Lung microvascular endothelial cell (primary cell): ENCODE measurements around the gene PLD2. TPM values are rescaled to one million over a fixed set of nuclear protein-coding genes. Genes with fewer than 3 reads are reported as not detected.
A peak's percentile ranks its signal among the peaks of the same experiment; 100 is the strongest.

Source experiments
- DNase-seq, 2 donors: peaks; one replicate each; pipeline versions ENCODE4 v3.0.0 to v3.0.0-alpha.2; 2010; ENCODE audit warnings: low read depth in 2 of 2
- total RNA-seq: library from RNA; depleted of rRNA; stranded (reverse); fragments of >200 nt; gene quantifications from 2 replicates; pipeline ENCODE4 v1.2.1, GENCODE V29; 2014

PLD2 gene
- total RNA-seq, 1 donor from 2014 or later: 23.8 TPM

- peak; percentile 95 to 97 for DNase-seq
Observed at GRCh38 chr17:4833178-4833940, 26.4 kb downstream of the PLD2 start, which contains the start of gene MINK1. TSS of gene MINK1 (plus strand) at chr17:4833340. CDS start at chr17:4833584, 244 bp downstream.

DNA sequence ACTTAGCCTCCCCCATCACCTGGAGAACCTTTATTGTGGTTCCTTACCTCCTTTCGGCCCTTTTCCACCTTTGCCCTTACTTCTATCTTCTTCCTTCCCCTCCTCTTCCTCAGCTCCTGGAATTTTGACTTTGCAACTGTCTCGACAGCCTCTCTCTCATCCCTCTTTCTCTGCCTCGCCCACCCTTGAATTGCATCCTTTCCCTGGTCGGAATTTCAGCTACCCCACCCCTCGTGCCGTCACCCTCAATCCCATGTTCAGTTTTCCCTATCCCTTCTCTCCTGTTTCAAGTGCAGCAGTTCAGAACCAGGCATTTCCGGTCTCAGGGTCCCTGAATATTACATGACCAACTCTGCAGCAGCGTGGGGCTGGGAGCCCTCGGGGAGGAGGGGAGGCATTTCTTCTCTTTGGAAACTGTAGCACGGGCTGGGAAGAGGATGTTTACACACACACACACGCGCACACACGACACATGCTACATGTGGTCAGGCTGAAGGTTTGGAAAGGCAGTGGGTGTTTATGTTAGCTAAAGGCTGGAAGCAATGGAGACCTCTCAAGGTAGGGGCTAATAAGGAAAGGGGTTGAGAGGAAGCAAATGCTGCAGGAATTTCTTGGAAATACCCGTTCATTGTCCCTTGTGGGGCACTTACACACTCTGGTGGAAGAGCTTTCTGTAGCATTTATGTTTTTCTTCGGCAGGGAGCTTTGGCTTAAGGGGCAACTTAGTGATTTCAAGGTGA is 27.2 kb downstream of the PLD2 start:
- peak; percentile 60 to 66 for DNase-seq

GRCh38 chr17:4834681-4835020 is 27.7 kb downstream of the PLD2 start:
- no peak for DNase-seq

DNA sequence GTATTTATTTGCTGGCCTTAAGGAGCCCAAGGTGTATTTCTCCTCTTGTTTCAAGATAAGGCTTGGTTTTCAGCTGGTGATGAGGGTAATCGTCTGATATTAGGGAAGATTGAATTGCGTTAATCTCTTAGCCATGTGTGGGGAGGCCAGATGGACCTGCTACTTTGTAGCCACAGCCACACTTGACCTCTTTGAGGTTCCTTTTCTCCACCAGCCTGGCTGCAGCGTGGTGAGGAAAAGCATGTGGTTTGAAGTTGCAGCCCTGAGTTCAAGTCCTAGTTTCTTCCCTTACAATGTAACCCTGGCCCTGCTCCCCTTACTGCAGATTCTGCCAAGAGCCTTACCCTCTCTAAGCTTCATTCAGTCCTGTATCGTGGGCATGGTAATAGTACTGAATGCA is 29.3 kb downstream of the PLD2 start:
- DNase-seq: no peak

DNA sequence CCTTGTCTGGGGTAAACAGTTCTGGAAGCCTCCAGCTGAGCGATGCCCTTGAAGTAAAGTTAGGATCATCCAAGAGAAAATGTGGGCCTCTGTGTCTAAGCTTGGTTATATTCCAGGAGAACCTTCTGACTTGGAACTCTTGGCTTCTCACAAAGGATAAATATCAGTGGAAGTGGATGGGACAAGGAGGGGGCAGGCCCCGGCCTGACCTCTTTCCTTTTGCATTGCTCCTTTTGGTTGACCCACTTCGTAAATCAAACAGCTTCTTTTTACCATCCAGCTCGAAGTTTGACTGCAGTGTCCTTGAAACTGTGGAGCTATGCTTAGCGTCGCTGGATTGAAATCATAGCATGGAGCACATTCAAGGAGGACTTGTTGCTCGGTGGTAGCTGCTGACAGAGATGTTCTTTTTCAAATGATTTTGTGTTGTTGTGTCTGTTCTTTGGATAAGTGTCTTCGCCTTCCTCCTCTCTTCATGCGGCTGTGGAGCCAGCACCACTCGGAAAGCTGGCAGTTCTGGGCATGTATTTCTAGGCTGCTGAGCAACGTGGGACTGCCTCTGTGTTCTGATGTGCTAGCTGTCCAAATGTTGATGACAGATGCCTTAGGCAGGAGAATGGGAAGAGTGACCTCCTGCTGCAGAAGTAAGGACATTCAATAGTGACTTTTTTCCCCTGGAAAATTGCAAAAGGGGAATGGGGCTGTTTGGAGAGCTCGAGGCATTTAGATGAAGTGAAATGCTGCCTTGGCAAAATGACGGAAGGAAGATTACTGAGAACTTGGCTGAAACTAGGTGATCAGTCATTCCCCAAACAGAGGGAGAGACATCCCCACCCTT is 30.7 kb downstream of the PLD2 start:
- no peak for DNase-seq

- no peak for DNase-seq
Observed at GRCh38 chr17:4838309-4838785, 31.4 kb downstream of the PLD2 start.

DNA sequence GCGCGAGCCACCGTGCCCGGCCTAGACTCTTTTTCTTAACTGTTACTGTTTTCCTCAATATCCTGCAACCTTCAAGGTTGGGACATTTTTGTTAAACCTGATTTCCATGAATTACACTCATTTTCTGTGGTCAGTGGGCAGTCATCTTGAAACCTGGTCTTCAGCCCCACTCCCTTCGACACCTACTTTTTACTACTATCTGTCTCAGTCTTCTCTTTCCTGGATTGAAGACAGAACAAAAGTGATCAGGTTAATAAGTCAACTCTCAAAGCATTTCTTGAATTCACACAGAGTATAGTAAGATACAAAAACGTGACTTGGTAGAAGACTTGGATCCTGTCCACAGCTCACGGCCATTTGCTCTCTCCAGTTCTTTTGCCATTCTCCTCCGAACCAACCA is 32.3 kb downstream of the PLD2 start:
- DNase-seq: no peak

- no peak for DNase-seq
Observed at GRCh38 chr17:4839965-4840892, 33.3 kb downstream of the PLD2 start.

- DNase-seq: no peak
Observed at GRCh38 chr17:4840893-4841242, 33.9 kb downstream of the PLD2 start.

GRCh38 chr17:4842376-4842775 is 35.4 kb downstream of the PLD2 start:
- DNase-seq: no peak

- no peak for DNase-seq
Observed at GRCh38 chr17:4843321-4844000, 36.5 kb downstream of the PLD2 start.

- DNase-seq: no peak
Observed at GRCh38 chr17:4845118-4845517, 38.2 kb downstream of the PLD2 start.

- DNase-seq: no peak
Observed at GRCh38 chr17:4846635-4847390, 39.9 kb downstream of the PLD2 start.

DNA sequence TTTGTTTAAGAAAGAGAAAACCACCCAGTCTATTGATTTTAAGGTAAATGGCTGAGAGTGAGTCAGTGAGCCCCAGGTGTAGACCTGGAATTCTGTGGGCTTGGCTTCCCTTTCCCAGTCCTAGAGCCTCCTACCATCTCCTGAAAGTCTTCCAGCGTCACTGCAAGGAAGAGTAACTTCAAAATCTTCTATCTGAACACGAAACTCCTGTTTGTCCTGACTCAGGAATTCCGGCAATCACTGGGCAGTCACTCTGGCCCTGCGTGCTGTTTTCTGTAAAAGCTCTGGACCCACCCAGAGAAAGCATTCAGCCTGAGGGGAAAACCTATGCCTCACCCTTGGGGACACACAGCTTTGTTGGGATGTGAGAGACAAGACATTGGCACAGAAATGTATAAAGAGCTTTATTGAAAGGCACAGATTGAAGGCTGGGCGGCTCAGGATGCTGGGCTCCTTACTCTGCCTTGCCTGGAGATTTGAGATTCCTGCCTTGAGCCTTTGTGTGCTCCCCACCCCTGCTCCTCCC is 42.1 kb downstream of the PLD2 start:
- no peak for DNase-seq

GRCh38 chr17:4850246-4850645 is 43.3 kb downstream of the PLD2 start:
- no peak for DNase-seq

DNA sequence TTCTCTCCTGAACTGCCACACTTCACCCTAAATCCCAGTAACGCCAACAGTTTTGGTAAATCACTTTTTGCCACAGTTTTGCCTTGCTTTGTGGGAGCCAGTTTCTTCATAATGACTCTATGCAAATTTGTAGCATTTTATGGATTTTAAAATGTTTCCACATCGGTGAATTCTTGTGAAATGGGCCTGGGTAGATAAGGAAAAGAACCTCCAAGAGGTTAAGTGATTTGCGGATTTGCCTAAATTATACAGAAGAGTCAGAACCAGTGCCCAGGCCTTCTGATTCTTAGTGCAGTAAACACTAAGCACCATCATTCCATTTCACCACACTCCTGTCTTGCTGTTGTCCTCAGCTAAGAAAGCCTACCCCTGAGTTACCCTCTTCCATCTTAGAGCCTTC is 44.1 kb downstream of the PLD2 start:
- DNase-seq: no peak

DNA sequence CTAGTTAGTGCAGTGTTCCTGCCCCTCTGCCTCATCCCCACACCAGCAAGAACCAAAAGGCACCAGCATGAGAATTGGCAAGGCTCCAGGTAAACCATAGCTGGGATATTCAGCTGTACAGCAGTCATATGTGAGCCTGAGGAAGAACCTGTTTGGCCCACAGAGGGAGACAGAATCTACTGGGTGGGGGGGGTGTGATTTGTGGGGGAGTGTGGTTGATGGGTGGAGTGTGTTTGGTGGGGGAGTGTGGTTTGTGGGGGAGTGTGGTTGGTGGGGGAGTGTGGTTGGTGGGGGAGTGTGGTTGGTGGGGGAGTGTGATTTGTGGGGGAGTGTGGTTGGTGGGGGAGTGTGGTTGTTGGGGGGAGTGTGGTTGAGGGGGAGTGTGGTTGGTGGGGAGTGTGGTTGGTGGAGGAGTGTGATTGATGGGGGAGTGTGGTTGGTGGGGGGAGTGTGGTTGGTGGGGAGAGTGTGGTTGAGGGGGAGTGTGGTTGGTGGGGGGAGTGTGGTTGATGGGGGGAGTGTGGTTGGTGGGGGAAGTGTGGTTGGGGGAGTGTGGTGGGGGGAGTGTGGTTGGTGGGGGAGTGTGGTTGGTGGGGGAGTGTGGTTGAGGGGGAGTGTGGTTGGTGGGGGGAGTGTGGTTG is 45.7 kb downstream of the PLD2 start:
- peak; percentile 61 to 84 for DNase-seq

GRCh38 chr17:4853208-4853671 is 46.3 kb downstream of the PLD2 start:
- DNase-seq: no peak
